Stomach smooth muscle (tissue), 2 donors: ENCODE measurements around the gene ZFP64.
"Not testable (repeated sequence)": the region's sequence is repeated elsewhere in the genome, so short reads cannot be mapped to it uniquely, and the experiment has no call there.

Experiments used
- H3K27ac ChIP-seq: one replicate; pipeline ENCODE4 v1.7.0; 2013; ENCODE audit warnings: mild to moderate bottlenecking, low read length, inconsistent platforms
- H3K27me3 ChIP-seq, 2 donors: one replicate each; pipeline ENCODE4 v1.7.0; 2013; ENCODE audit warnings: low read length in 2 of 2; ENCODE audit not compliant: insufficient read depth in 2 of 2, control insufficient read depth in 1 of 2
- H3K36me3 ChIP-seq, 2 donors: one replicate each; pipeline ENCODE4 v1.7.0; 2013; ENCODE audit warnings: low read length in 2 of 2; ENCODE audit not compliant: control insufficient read depth in 2 of 2, insufficient read depth in 2 of 2
- H3K4me1 ChIP-seq: one replicate; pipeline ENCODE4 v1.7.0; 2013; ENCODE audit warnings: low read length; ENCODE audit not compliant: control insufficient read depth, insufficient read depth
- H3K4me3 ChIP-seq, 2 donors: one replicate each; pipeline ENCODE4 v1.7.0; 2013; ENCODE audit warnings: low read length in 2 of 2
- H3K9ac ChIP-seq, 2 donors: one replicate each; pipeline ENCODE4 v1.7.0; 2013; ENCODE audit warnings: low read length in 2 of 2, mild to moderate bottlenecking in 1 of 2
- H3K9me3 ChIP-seq, 2 donors: one replicate each; pipeline ENCODE4 v1.7.0; 2013; ENCODE audit warnings: low read length in 2 of 2; ENCODE audit not compliant: control insufficient read depth in 2 of 2
- donor health status: healthy.
- donor health status: Pancreatic carcinoma.

Gene ZFP64

GRCh38 chr20:52221362-52221761 lies 29.8 kb upstream of the ZFP64 start:
- not testable (repeated sequence) for H3K4me3 ChIP-seq, H3K9ac ChIP-seq, H3K9me3 ChIP-seq, H3K27ac ChIP-seq, H3K36me3 ChIP-seq, H3K4me1 ChIP-seq, H3K27me3 ChIP-seq

- H3K27me3 ChIP-seq, H3K4me3 ChIP-seq, H3K9me3 ChIP-seq, H3K9ac ChIP-seq, H3K27ac ChIP-seq, H3K4me1 ChIP-seq, H3K36me3 ChIP-seq: not testable (repeated sequence)
Observed at GRCh38 chr20:52220891-52221290, 29.3 kb upstream of the ZFP64 start.

- Histone ChIP-seq H3K36me3 (no peaks in the 10 kb centered on the region), H3K27ac (no peak overlapping the region), H3K27me3 (no peaks in the 10 kb centered on the region), H3K4me3 (no peak overlapping the region), H3K4me1 (no peaks in the 10 kb centered on the region), H3K9ac (no peak overlapping the region), H3K9me3 (peaks cover 0 to 3% of the 10 kb centered on the region in 2 donors)
Observed at GRCh38 chr20:52219441-52219840, 27.9 kb upstream of the ZFP64 start.

- Histone ChIP-seq H3K27me3 (no peaks in the 10 kb centered on the region), H3K36me3 (no peaks in the 10 kb centered on the region), H3K4me3 (no peak overlapping the region), H3K9me3 (peaks cover 0 to 3% of the 10 kb centered on the region in 2 donors), H3K27ac (no peak overlapping the region), H3K9ac (no peak overlapping the region), H3K4me1 (no peaks in the 10 kb centered on the region)
Observed at GRCh38 chr20:52217689-52218395, 26.3 kb upstream of the ZFP64 start.

GRCh38 chr20:52213995-52214394 lies 22.4 kb upstream of the ZFP64 start:
- Histone ChIP-seq H3K9ac (no peak overlapping the region), H3K4me3 (no peak overlapping the region), H3K36me3 (no peaks in the 10 kb centered on the region)

GRCh38 chr20:52212943-52213342 lies 21.4 kb upstream of the ZFP64 start:
- Histone ChIP-seq H3K27ac (no peak overlapping the region), H3K4me3 (no peak overlapping the region), H3K9ac (no peak overlapping the region), H3K27me3 (no peaks in the 10 kb centered on the region), H3K4me1 (no peaks in the 10 kb centered on the region), H3K36me3 (no peaks in the 10 kb centered on the region), H3K9me3 (peaks cover 0 to 3% of the 10 kb centered on the region in 2 donors)

More at GRCh38 chr20:52213995-52214394, 22.4 kb upstream of the ZFP64 start:
- no peak overlapping the region for H3K27ac ChIP-seq
- H3K27me3 ChIP-seq, result no peaks in the 10 kb centered on the region
- H3K9me3 ChIP-seq, result peaks cover 0 to 3% of the 10 kb centered on the region in 2 donors
- H3K4me1 ChIP-seq, result no peaks in the 10 kb centered on the region

GRCh38 chr20:52210037-52210990 lies 18.7 kb upstream of the ZFP64 start:
- H3K9ac ChIP-seq, result no peak overlapping the region
- H3K4me1 ChIP-seq, result no peaks in the 10 kb centered on the region
- no peaks in the 10 kb centered on the region for H3K36me3 ChIP-seq
- H3K27me3 ChIP-seq, result peaks cover 0 to 3% of the 10 kb centered on the region in 2 donors
- no peak overlapping the region for H3K4me3 ChIP-seq
- H3K27ac ChIP-seq, result no peak overlapping the region
- peaks cover 0 to 3% of the 10 kb centered on the region in 2 donors for H3K9me3 ChIP-seq

GRCh38 chr20:52209154-52209571 lies 17.6 kb upstream of the ZFP64 start:
- no peak overlapping the region for H3K27ac ChIP-seq
- no peak overlapping the region for H3K4me3 ChIP-seq
- H3K27me3 ChIP-seq, result peaks cover 0 to 3% of the 10 kb centered on the region in 2 donors
- H3K36me3 ChIP-seq, result no peaks in the 10 kb centered on the region
- H3K9ac ChIP-seq, result no peak overlapping the region
- H3K9me3 ChIP-seq, result no peaks in the 10 kb centered on the region
- H3K4me1 ChIP-seq, result no peaks in the 10 kb centered on the region

GRCh38 chr20:52207020-52207810 lies 15.6 kb upstream of the ZFP64 start:
- no peak overlapping the region for H3K9ac ChIP-seq
- H3K4me3 ChIP-seq, result no peak overlapping the region
- H3K9me3 ChIP-seq, result no peaks in the 10 kb centered on the region
- H3K27ac ChIP-seq, result no peak overlapping the region
- peaks cover 0 to 3% of the 10 kb centered on the region in 2 donors for H3K27me3 ChIP-seq
- no peaks in the 10 kb centered on the region for H3K36me3 ChIP-seq
- H3K4me1 ChIP-seq, result no peaks in the 10 kb centered on the region

GRCh38 chr20:52204136-52204535 lies 12.6 kb upstream of the ZFP64 start:
- Histone ChIP-seq H3K9ac (no peak overlapping the region), H3K4me3 (no peak overlapping the region), H3K27ac (no peak overlapping the region), H3K36me3 (no peaks in the 10 kb centered on the region), H3K27me3 (peaks cover 0 to 5% of the 10 kb centered on the region in 2 donors), H3K4me1 (no peaks in the 10 kb centered on the region), H3K9me3 (no peaks in the 10 kb centered on the region)
